GM08714 (cell line): Measurements from ENCODE around the gene PNLIPRP2.

Experiments
- H3K4me3 ChIP-seq: fragments of 200-500 bp; sonication (Bioruptor generic); 2 replicates; pipeline ENCODE4 v1.5.1; 2014; ENCODE audit warnings: mild to moderate bottlenecking, low read length, inconsistent platforms
- ZNF274 ChIP-seq: IDR thresholded peaks from 2 replicates; pipeline ENCODE4 v1.6.1; 2012; ENCODE audit warnings: mild to moderate bottlenecking, low read depth, low read length

PNLIPRP2 gene

GRCh38 chr10:116626815-116627214 lies 6.1 kb downstream of the PNLIPRP2 start:
- no peak for TF ChIP-seq ZNF274

DNA sequence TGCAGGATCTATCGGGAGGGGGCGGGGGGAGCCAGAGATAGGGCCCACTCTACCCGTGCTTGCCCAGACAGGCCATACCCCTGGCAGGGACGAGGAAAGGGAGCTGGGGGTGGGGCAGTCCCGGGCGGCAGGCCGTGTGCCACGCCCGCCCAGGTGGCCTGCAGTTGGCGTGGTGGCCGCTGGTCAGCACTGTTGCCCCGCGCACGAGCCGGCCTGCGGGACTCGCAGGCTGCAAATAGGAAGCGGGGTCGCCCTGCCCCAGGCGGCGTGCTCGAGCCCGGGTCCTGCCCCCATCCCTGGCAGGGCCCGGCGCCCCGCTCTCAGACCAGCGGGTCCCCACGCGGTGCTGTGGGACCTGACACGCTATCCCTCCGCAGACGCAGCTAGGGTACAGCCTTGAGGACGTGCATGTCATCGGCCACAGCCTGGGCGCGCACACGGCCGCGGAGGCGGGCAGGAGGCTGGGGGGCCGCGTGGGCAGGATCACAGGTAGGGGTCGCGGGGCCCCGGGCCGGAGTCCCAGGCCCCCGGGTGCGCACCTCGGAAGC lies 6.7 kb downstream of the PNLIPRP2 start:
- H3K4me3 ChIP-seq: no peak overlapping the region
- TF ChIP-seq ZNF274: no peak

More at GRCh38 chr10:116626815-116627214, 6.1 kb downstream of the PNLIPRP2 start:
- no peak overlapping the region for H3K4me3 ChIP-seq

DNA sequence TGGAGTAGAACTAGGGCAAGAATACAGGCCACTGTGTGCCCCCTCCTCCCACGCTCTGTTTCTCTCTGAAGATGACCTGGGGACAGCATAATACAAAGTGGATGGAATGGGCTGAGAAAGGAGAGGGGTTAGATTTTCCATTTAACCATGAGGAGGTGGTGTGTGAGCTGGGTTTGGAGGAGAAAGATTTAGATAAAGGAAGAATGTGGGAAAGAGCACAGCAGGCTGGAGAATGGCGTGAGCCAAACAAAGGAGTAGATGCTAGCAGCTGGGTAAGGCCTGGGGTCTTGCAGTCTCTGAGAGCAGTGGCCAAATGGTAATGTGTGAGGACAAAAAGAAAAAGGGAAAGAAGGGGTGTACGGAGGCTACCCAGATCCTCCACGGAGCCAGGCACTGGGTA lies 8.6 kb downstream of the PNLIPRP2 start:
- TF ChIP-seq ZNF274: no peak
- no peak overlapping the region for H3K4me3 ChIP-seq

DNA sequence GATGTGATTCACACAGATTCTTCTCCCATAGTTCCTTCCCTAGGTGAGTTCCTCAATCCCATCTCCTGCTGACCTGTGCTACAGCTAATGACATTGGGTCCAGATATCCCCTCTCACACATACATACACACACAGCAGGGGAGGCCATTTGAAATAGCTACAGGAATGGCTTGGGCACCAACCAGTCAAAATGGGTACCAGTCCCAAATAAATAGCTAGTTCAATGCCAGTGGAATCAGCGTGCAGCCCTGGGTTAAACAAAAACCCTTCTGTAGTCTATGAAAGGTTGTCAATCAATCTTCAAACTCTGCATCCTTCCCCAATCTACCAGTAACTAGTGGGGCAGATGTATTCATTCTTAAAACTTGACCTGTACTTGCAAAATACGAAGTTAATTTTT lies 9.3 kb downstream of the PNLIPRP2 start:
- no peak overlapping the region for H3K4me3 ChIP-seq
- no peak for TF ChIP-seq ZNF274

- no peak for TF ChIP-seq ZNF274
- H3K4me3 ChIP-seq: no peak overlapping the region
These were observed 11.1 kb downstream of the PNLIPRP2 start for GRCh38 chr10:116631871-116632295.

DNA sequence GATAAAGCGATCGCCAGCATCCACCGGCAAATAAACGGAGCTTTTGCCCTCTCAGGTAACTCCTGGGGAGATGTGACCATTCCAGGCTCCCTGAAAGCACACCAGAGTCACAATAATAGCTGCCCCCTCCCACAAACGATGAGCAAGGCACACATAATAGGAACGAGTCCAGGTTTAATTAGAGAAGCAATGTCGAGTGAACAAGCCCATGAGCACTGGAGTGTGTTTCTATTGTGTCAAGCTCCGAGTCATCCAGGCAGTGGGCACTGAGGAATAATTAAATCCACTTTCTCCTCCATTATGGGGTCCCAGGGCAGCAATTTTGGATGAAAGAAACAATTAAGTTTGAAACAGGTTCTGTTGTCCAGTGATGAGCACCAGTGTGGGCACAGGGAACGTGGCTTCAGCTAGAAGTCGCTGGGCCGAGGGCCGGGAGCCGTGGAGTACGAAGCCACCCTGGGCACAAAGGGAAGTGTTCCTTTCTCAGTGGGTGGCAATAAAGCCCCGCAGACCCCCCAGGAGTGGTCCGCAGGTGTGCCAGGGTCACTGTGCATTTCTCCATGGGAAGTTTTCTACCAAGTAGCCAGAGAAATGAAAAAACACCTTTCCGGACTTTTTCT lies 12.0 kb downstream of the PNLIPRP2 start:
- H3K4me3 ChIP-seq: no peak overlapping the region
- TF ChIP-seq ZNF274: no peak

GRCh38 chr10:116633216-116633600 lies 12.5 kb downstream of the PNLIPRP2 start:
- no peak for TF ChIP-seq ZNF274
- no peak overlapping the region for H3K4me3 ChIP-seq

DNA sequence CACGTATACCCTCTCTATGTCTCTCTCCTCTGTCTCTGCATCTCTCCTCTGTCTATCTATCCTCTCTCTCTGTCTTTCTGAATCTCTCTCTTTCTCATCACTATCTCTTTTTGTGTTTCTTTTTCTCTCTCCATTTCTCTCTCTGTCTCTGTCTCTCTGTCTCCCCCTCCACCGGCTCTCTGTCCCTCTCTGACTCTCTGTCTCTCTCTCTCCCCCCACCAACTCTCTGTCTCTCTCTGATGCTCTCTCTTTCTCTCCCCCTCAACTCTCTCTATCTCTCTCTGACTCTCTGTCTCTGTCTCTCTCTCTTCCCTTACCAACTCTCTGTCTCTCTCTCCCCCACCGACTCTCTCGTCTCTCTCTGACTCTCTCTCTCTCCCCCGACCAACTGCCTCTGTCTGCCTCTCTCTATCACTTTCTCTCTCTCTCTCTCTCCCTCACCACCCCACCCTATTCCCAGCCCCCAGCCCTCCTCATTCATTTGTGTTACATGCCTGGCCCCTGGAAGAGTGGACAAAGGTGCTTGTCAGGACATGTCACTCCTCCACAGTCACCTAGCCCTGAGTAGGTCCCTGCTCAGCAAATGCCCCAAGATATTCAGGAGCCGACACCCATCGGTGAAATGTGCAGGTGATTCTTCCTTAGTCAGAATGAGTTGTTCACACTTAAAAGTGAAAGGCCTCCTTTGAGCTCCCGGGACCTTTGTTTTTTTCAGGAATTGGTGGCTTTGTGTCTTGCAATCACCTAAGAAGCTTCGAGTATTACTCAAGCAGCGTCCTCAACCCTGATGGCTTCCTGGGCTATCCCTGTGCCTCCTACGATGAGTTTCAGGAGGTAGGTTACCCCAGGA lies 13.6 kb downstream of the PNLIPRP2 start:
- no peak for TF ChIP-seq ZNF274
- no peak overlapping the region for H3K4me3 ChIP-seq

GRCh38 chr10:116636385-116636784 lies 15.6 kb downstream of the PNLIPRP2 start:
- no peak overlapping the region for H3K4me3 ChIP-seq
- no peak for TF ChIP-seq ZNF274

DNA sequence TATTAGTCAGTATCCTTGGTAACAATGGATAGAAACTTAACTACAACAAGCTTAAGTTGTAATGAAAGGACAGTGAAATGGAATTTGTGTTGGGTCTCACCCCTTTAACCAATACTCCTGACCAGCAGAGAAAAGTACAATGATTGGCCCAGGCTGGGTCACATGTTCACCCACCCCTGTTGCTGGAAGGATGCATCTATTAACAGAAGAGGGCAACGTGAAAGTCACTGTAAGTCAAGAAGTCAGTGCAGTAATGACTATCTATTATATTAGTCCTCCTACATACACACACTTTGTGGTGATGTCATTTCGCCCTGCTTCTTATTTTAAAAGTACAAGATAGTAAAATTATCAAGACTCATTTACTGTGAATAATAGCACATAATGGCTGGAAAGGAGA lies 16.2 kb downstream of the PNLIPRP2 start:
- TF ChIP-seq ZNF274: no peak
- H3K4me3 ChIP-seq: no peak overlapping the region

DNA sequence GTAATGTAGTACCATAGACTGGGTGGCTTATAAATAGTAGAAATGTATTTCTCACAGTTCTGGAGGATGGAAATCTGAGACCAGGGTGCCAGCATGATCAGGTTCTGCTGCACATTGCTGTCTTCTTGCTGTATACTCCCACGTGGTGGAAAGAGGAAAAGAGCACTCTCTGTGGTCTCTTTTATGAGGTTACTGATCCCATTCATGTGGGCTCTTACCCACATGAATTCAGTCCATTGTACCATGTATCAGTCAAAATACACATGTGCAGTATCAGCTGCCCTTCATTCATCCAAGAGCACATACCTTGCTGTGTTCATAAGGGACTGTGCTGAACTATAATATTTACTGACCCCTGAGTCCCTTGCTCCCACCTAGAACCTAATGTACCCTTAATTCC lies 17.1 kb downstream of the PNLIPRP2 start:
- no peak overlapping the region for H3K4me3 ChIP-seq
- TF ChIP-seq ZNF274: no peak

DNA sequence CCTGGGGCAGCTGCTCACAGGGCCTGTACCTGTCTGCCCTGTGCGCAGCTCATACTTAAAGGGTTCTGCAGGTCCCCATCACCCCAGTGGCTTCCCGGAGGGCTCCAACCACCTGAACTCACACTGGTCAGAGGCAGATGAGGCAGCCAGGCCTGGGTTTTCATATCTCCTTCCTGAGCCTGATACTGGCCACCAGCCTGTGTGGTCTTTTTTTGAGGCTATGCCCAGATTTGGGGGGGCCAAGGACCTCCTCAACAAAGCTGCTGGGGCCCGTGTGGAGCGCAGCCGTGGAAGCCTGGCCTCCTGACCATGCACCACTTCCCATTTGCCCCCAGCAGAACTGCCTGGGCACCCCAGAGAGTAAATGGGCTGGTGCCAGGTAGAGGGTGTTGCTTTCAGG lies 25.7 kb downstream of the PNLIPRP2 start:
- TF ChIP-seq ZNF274: no peak
- no peak overlapping the region for H3K4me3 ChIP-seq

GRCh38 chr10:116648903-116649302 lies 28.1 kb downstream of the PNLIPRP2 start:
- no peak for TF ChIP-seq ZNF274

DNA sequence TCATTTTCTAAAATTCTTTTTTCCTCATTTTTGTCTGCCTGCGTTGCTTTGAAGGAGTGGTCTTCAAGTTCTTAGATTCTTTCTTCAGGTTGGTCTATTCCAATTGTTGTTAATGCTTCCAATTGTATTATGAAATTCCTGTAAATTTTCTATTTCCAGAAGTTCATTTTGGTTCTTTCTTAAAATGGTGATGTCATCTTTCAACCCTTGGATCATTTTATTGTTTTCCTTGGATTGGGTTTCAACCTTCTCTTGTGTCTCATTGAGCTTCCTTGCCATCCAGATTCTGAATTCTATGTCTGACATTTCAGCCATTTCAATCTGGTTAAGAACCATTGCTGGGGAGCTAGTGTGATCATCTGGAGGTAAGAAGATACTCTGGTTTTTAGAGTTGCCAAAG lies 33.1 kb downstream of the PNLIPRP2 start:
- no peak for TF ChIP-seq ZNF274
- no peak overlapping the region for H3K4me3 ChIP-seq

More at GRCh38 chr10:116648903-116649302, 28.1 kb downstream of the PNLIPRP2 start:
- H3K4me3 ChIP-seq: no peak overlapping the region

GRCh38 chr10:116654816-116655215 lies 34.1 kb downstream of the PNLIPRP2 start:
- TF ChIP-seq ZNF274: no peak
- H3K4me3 ChIP-seq: no peak overlapping the region
